Mesothelial cell of epicardium (in vitro differentiated cells): ENCODE data around the gene SYNDIG1L. TPM values are rescaled to one million over a fixed set of nuclear protein-coding genes. Genes with fewer than 3 reads are reported as not detected.
"Not testable (repeated sequence)": the region's sequence is repeated elsewhere in the genome, so short reads cannot be mapped to it uniquely, and the experiment has no call there.

Experiments
- DNase-seq, 2 experiments: peaks; one replicate each; pipeline ENCODE4 v3.0.0; 2021; ENCODE audit warnings: low spot score in 2 of 2; ENCODE audit not compliant: unreplicated experiment in 2 of 2
- H3K27ac Mint-ChIP-seq: 2 replicates; pipeline ENCODE4 v1.8.0; 2021; ENCODE audit warnings: mixed read lengths
- H3K27me3 Mint-ChIP-seq: 2 replicates; pipeline ENCODE4 v1.8.0; 2021; ENCODE audit warnings: low read depth, mixed read lengths
- H3K36me3 Mint-ChIP-seq: 2 replicates; pipeline ENCODE4 v1.8.0; 2021; ENCODE audit warnings: mixed read lengths
- H3K4me1 Mint-ChIP-seq: 2 replicates; pipeline ENCODE4 v1.8.0; 2021; ENCODE audit warnings: mixed read lengths
- H3K4me3 Mint-ChIP-seq: 2 replicates; pipeline ENCODE4 v1.8.0; 2021; ENCODE audit warnings: mild to moderate bottlenecking, moderate library complexity, mixed read lengths
- H3K9me3 Mint-ChIP-seq: 2 replicates; pipeline ENCODE4 v1.8.0; 2021; ENCODE audit warnings: mixed read lengths
- total RNA-seq: library from RNA; stranded (reverse); gene quantifications from 3 replicates; pipeline ENCODE4 v1.2.1, GENCODE V29; 2021
- TF ChIP-seq, protein P1 (sequence below): fragments of 200-600 bp; sonication (generic); IDR thresholded peaks from one replicate; pipeline ENCODE4 v1.5.0; 2021; ENCODE audit warnings: antibody characterized with exemption; ENCODE audit not compliant: unreplicated experiment

SYNDIG1L gene
- total RNA-seq, 1 donor from 2014 or later = 0.58 TPM

DNA sequence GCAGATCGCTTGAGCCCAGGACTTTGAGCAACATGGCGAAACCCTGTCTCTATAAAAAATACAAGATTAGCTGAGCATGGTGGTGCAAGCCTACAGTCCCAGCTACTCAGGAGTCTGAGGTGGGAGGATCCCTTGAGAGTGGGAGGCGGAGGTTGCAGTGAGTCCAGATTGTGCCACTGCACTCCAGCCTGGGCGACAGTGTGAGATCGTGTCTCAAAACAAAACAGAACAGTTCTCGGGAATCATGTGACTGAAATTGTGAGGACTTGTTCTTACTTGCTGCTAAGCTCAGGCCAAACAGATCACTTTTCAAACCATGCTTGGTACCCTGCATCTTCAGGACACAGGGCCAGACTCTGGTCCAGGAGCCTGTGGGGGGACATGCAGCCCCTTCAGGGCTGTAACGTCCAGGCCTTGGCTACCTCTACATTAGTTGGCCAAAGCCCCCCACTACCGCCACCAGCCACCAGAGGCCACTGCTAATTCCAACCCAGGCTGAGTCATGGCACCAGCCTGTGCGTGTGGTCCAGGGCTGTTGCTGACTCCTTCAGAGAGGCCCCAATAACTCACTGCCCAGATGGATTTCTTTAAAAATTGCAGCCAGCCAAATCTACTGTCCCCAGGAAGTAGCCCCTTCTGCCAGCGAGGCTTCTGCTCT is 33.4 kb upstream of the SYNDIG1L start:
- no peak overlapping the region for H3K27ac Mint-ChIP-seq
- peak in 1 of 2 experiments; percentile 45 for DNase-seq

DNA sequence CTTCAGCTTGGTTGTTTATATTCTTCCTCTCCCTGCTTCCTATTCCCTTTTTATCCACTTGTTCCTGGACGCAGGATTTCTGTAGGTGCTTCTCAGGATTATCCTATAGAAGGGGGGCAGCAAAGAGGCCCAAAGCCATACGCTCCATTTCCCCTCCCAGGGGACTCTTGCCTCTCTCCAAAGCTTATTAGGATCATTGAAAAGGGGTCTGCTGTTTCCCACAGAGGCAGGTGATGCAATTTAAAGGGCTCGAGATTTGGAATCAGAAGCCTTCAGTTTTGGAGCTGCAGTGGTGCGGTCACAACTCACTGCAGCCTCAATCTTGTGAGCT is 31.5 kb upstream of the SYNDIG1L start:
- no peak overlapping the region for H3K27ac Mint-ChIP-seq
- DNase-seq = no peak
- peaks cover 2% of the 10 kb centered on the region for H3K4me1 Mint-ChIP-seq
- H3K36me3 Mint-ChIP-seq = peaks cover 4% of the 10 kb centered on the region
- TF ChIP-seq, protein P1, sequence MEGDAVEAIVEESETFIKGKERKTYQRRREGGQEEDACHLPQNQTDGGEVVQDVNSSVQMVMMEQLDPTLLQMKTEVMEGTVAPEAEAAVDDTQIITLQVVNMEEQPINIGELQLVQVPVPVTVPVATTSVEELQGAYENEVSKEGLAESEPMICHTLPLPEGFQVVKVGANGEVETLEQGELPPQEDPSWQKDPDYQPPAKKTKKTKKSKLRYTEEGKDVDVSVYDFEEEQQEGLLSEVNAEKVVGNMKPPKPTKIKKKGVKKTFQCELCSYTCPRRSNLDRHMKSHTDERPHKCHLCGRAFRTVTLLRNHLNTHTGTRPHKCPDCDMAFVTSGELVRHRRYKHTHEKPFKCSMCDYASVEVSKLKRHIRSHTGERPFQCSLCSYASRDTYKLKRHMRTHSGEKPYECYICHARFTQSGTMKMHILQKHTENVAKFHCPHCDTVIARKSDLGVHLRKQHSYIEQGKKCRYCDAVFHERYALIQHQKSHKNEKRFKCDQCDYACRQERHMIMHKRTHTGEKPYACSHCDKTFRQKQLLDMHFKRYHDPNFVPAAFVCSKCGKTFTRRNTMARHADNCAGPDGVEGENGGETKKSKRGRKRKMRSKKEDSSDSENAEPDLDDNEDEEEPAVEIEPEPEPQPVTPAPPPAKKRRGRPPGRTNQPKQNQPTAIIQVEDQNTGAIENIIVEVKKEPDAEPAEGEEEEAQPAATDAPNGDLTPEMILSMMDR = no peak
- H3K4me3 Mint-ChIP-seq = no peak overlapping the region
- peaks cover under 1% of the 10 kb centered on the region for H3K27me3 Mint-ChIP-seq
- H3K9me3 Mint-ChIP-seq = peaks cover 7% of the 10 kb centered on the region

More for the DNA sequence above, 33.4 kb upstream of the SYNDIG1L start:
- Mint-ChIP-seq H3K36me3 (peaks cover 4% of the 10 kb centered on the region), H3K4me1 (peaks cover 2% of the 10 kb centered on the region), H3K27me3 (no peaks in the 10 kb centered on the region), H3K4me3 (no peak overlapping the region), H3K9me3 (peaks cover 4% of the 10 kb centered on the region)
- TF ChIP-seq, protein P1 = no peak

DNA sequence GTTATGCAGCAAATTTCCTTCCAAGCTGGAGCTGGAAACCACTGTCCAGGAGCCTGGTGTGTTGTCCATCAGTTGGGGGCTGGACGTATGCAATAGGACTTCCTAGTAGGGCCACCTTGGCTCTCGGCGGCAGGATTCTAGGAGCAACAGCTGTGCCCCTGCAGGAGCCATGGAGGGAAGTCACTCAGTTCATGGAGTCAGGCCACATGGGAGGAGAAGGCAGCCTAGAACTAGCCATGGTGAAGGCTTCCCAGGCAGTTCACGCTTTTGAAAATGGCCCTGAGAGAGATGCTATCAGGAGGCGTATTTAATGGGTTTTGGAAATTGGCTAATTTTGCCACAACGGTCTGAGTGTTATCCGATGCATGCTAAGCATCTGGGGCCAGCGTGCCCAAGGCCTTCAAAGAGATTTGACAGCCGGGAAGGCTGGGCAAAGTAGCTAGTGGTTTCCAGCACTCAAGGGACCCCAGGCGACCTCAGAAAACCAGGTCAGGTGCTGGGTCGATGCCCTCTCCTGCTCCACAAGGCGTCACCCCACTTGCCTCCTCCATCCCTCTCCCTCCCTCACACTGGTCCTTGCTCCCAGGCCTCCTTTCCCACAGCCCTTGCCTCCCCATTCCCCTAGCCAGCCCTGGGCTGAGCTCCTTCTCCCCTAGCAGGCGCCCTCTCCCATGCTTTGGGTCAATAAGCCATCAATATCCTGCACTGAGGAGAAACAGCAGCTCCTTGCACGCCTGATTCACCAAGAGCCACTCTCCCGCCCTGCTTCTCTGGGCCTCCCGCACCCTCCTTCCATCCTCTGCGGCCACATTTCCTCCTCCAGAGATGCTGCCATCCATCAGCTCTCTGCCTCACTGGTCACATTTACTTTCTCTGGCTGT is 30.9 kb upstream of the SYNDIG1L start:
- H3K27me3 Mint-ChIP-seq = peaks cover 3% of the 10 kb centered on the region
- peaks cover 4% of the 10 kb centered on the region for H3K36me3 Mint-ChIP-seq
- H3K4me1 Mint-ChIP-seq = peaks cover 2% of the 10 kb centered on the region
- H3K27ac Mint-ChIP-seq = no peak overlapping the region
- H3K4me3 Mint-ChIP-seq = no peak overlapping the region
- TF ChIP-seq, protein P1 = no peak
- no peak for DNase-seq
- peaks cover 7% of the 10 kb centered on the region for H3K9me3 Mint-ChIP-seq

DNA sequence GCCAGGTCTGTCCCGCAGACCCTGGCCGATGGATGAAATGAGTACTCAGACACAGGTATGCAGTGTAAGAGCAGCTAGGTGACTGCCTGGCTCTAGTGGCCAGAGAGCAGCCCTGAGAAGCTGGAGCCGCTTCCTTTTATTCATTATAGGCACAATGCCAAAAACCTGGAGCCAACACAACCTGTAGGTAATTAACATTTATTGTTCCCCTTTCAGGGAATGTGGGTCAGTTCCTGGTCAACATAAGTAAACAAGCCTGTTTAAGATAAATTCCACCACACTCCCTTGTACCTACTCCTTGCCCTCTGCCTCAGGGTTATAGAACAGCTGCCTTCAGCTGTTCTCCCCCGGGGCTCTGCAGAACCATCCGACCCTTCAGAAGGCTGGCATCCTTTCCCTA is 28.4 kb upstream of the SYNDIG1L start:
- not testable (repeated sequence) for H3K27me3 Mint-ChIP-seq, DNase-seq, H3K4me3 Mint-ChIP-seq, H3K27ac Mint-ChIP-seq, H3K36me3 Mint-ChIP-seq, H3K4me1 Mint-ChIP-seq, H3K9me3 Mint-ChIP-seq

DNA sequence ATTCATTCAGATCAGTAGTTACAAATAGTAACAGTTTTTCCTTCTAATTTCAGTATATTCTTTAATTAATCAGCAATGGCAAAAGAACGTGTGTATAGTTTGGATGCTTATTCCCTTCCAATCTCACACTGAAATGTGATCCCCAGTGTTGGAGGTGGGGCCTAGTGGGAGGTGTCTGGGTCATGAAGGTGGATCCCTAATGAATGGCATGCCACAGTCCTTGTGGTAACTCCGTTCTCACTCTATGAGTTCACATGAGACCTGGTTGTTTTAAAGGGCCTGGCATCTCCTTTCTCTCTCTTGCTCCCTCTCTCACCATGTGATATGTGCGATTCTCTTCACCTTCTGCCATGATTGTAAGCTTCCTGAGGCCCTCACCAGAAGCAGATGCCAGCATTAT is 18.9 kb upstream of the SYNDIG1L start:
- H3K27ac Mint-ChIP-seq = no peak overlapping the region
- peaks cover 6% of the 10 kb centered on the region for H3K9me3 Mint-ChIP-seq
- no peak for DNase-seq
- H3K27me3 Mint-ChIP-seq = peaks cover 3% of the 10 kb centered on the region
- no peak overlapping the region for H3K4me3 Mint-ChIP-seq
- H3K4me1 Mint-ChIP-seq = no peaks in the 10 kb centered on the region
- H3K36me3 Mint-ChIP-seq = no peaks in the 10 kb centered on the region
- TF ChIP-seq, protein P1 = no peak

DNA sequence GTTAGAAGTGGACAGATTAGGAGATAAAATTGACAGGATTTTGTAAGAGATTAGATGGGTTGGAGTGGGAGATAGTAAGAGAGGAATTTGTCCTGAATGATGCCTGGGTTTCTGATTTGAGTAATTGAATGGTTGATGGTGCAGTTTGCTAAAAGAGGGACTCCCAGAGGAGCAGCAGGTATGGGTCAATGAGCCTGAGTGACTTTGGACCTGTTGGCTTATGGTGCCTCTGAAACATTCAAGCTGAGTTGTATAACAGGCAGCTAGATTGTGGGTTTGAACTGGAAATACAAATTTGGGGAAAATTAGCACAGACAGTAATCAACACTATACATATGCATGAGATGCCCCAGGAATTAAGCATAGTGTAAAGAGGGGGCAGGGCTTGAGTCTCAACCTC is 16.7 kb upstream of the SYNDIG1L start:
- no peak for DNase-seq
- TF ChIP-seq, protein P1 = no peak
- Mint-ChIP-seq H3K9me3 (peaks cover 1% of the 10 kb centered on the region), H3K4me3 (no peak overlapping the region), H3K27ac (no peak overlapping the region), H3K27me3 (peaks cover 2% of the 10 kb centered on the region), H3K36me3 (no peaks in the 10 kb centered on the region), H3K4me1 (no peaks in the 10 kb centered on the region)
